Tibial nerve (tissue), 3 donors: ENCODE results near the gene CTXND1.

ENCODE experiments used
- POLR2A ChIP-seq, 2 donors: fragments of 450-650 bp; IDR thresholded peaks; one replicate each; pipeline ENCODE4 v1.6.1; 2017; ENCODE audit warnings: antibody characterized with exemption in 2 of 2, mild to moderate bottlenecking in 2 of 2, moderate library complexity in 2 of 2
- TF ChIP-seq, protein P1 (sequence below), 5 experiments: fragments of 200-600 bp in 3 of 5; fragments of 450-650 bp in 2 of 5; sonication (generic) in 3 of 5; IDR thresholded peaks; one replicate each; pipeline ENCODE4 v1.5.1; 2016 to 2019; ENCODE audit warnings: antibody characterized with exemption in 5 of 5, mild to moderate bottlenecking in 3 of 5, moderate library complexity in 2 of 5

GRCh38 chr15:80274554-80274953 is 22.5 kb upstream of the CTXND1 start:
- TF ChIP-seq, protein P1, sequence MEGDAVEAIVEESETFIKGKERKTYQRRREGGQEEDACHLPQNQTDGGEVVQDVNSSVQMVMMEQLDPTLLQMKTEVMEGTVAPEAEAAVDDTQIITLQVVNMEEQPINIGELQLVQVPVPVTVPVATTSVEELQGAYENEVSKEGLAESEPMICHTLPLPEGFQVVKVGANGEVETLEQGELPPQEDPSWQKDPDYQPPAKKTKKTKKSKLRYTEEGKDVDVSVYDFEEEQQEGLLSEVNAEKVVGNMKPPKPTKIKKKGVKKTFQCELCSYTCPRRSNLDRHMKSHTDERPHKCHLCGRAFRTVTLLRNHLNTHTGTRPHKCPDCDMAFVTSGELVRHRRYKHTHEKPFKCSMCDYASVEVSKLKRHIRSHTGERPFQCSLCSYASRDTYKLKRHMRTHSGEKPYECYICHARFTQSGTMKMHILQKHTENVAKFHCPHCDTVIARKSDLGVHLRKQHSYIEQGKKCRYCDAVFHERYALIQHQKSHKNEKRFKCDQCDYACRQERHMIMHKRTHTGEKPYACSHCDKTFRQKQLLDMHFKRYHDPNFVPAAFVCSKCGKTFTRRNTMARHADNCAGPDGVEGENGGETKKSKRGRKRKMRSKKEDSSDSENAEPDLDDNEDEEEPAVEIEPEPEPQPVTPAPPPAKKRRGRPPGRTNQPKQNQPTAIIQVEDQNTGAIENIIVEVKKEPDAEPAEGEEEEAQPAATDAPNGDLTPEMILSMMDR (IDR thresholded peaks at IDR 0.05) = no peak
- TF ChIP-seq POLR2A (IDR thresholded peaks at IDR 0.05) = no peak
